Mucosa of descending colon (tissue), 3 donors: ENCODE results near the gene EID3. TPM values are rescaled to one million over a fixed set of nuclear protein-coding genes. Genes with fewer than 3 reads are reported as not detected.
A peak's percentile ranks its signal among the peaks of the same experiment; 100 is the strongest.

Source experiments
- ATAC-seq: fragments of 200-7000 bp; cut with Tn5 transposase; one replicate; pipeline ENCODE4 v1.9.1; 2020; ENCODE audit warnings: mild to moderate bottlenecking, moderate library complexity
- DNase-seq, 3 donors: peaks; one replicate each; pipeline ENCODE4 v3.0.0-alpha.2; 2020
- H3K36me3 ChIP-seq: fragments of 200-600 bp; one replicate; pipeline ENCODE4 v1.8.0; 2021; ENCODE audit warnings: low read depth, mild to moderate bottlenecking
- H3K4me1 ChIP-seq: fragments of 200-600 bp; one replicate; pipeline ENCODE4 v1.8.0; 2021; ENCODE audit warnings: low read depth, mild to moderate bottlenecking
- H3K4me3 ChIP-seq: fragments of 200-600 bp; one replicate; pipeline ENCODE4 v1.8.0; 2021; ENCODE audit warnings: mild to moderate bottlenecking
- H3K9me3 ChIP-seq: fragments of 200-600 bp; one replicate; pipeline ENCODE4 v1.8.0; 2021; ENCODE audit warnings: mild to moderate bottlenecking
- intact Hi-C, 2 donors: fragments of 100-400 bp; cut with DNase I in 1 of 2; cut with micrococcal nuclease in 1 of 2; formaldehyde crosslinking; loops; one replicate each; pipeline versions ENCODE4 v1.11.0 to v1.11.1; 2022; cut with DNase I, micrococcal nuclease
- total RNA-seq, 3 donors: library from RNA; stranded (reverse); fragmentation: NEBNext Ultra II Directional in 2 of 3; extraction: Animal tissue kit (Norgen Biotek cat#: 25700) in 2 of 3; gene quantifications; one replicate each; pipeline versions ENCODE4 v1.2.1 to v1.2.4, GENCODE V29; 2021 to 2023
- TF ChIP-seq, protein P1 (sequence below): fragments of 200-600 bp; IDR thresholded peaks from one replicate; pipeline ENCODE4 v1.8.0; 2022; ENCODE audit warnings: antibody characterized with exemption, mild to moderate bottlenecking
- donor health status: DM: no; HTN: no; CAD: no; lungs with moderate emphysema.
- donor health status: DM: no; HTN: no; CAD: no.
- donor health status: DM: no; HTN: yes; CAD: no.

Gene EID3
- total RNA-seq, 3 donors from 2014 or later: 2.4 to 6.4 (median 3.9) TPM

DNA sequence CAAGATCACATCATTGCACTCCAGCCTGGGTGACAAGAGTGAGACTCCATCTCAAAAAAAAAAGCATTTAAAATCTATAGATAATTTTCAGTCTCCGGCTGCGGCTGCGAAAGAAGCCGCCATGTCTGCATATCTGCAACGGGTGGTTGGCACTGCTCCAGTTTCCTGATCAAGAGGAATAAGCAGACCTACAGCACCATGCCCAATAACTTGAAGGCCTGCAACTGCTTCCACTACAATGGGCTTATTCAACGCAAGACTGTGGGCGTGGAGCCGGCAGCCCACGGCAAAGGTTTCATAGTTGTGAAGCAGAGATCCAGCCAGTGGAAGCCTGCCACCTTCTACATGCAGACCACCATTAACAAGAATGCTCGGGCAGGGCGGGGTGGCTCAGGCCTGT lies 30.6 kb upstream of the EID3 start:
- DNase-seq (no peak), ATAC-seq (no peak)
- no peak overlapping the region for H3K4me3 ChIP-seq
- H3K9me3 ChIP-seq: no peaks in the 10 kb centered on the region
- intact Hi-C loops: no loop called here
- no peaks in the 10 kb centered on the region for H3K36me3 ChIP-seq
- peaks cover 9% of the 10 kb centered on the region for H3K4me1 ChIP-seq
- TF ChIP-seq, protein P1, sequence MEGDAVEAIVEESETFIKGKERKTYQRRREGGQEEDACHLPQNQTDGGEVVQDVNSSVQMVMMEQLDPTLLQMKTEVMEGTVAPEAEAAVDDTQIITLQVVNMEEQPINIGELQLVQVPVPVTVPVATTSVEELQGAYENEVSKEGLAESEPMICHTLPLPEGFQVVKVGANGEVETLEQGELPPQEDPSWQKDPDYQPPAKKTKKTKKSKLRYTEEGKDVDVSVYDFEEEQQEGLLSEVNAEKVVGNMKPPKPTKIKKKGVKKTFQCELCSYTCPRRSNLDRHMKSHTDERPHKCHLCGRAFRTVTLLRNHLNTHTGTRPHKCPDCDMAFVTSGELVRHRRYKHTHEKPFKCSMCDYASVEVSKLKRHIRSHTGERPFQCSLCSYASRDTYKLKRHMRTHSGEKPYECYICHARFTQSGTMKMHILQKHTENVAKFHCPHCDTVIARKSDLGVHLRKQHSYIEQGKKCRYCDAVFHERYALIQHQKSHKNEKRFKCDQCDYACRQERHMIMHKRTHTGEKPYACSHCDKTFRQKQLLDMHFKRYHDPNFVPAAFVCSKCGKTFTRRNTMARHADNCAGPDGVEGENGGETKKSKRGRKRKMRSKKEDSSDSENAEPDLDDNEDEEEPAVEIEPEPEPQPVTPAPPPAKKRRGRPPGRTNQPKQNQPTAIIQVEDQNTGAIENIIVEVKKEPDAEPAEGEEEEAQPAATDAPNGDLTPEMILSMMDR: no peak

DNA sequence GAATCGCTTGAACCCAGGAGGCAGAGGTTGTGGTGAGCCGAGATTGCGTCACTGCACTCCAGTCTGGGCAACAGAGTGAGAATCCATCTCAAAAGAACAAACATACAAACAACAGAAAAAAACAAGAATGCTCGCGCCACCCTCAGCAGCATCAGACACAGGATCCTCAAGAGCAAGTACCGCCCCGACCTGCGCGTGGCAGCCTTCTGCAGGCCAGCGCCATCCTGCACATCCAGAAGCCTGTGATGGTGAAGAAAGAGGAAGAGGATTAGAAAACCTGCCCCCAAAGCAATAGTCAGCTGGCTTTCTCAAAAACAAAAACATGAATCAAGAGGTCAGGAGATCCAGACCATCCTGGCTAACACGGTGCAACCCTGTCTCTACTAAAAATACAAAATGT lies 30.0 kb upstream of the EID3 start:
- H3K9me3 ChIP-seq: no peaks in the 10 kb centered on the region
- intact Hi-C loops: no loop called here
- H3K36me3 ChIP-seq: no peaks in the 10 kb centered on the region
- no peak for DNase-seq
- TF ChIP-seq, protein P1: no peak
- no peak overlapping the region for H3K4me3 ChIP-seq
- peaks cover 9% of the 10 kb centered on the region for H3K4me1 ChIP-seq
- ATAC-seq: no peak

DNA sequence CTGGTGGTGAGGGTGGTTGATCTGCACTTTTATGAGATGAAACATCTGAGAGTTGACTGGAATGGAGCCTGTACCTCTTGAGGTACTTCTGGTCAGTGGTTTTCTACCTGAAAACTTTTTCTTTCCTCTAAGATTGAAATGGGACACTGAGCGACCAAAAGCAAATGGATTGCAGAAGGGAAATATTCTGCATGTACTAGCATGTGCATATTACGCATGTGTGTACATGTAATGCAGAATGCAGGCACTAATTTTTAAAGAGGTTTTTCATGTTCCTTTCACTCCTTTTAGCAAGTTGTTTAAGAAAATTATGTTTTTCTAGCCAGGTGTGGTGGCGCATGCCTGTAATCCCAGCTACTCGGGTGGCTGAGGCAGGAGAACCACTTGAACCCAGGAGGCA lies 28.7 kb upstream of the EID3 start:
- DNase-seq: no peak
- intact Hi-C loops: no loop called here
- H3K4me3 ChIP-seq: no peak overlapping the region
- H3K4me1 ChIP-seq: peaks cover 9% of the 10 kb centered on the region
- no peaks in the 10 kb centered on the region for H3K9me3 ChIP-seq
- no peak for ATAC-seq
- TF ChIP-seq, protein P1: no peak
- no peaks in the 10 kb centered on the region for H3K36me3 ChIP-seq

DNA sequence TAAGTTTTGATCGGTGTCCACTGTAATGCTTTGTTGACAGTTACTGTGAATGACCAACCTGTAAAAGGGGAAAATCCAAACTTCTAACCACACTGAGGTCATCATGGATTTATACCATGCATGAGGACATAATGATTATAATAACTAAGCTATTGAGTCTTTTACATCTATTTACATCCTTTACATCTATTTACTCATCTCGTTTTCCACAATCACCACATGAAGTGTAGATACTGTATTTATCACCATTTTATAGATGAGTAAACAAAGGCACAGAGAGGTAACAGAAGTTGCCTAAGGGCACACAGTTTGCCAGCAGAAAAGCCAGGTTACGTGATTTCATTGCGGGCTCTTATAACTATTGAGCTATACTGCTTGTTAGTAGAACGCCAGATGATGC lies 27.9 kb upstream of the EID3 start:
- H3K4me1 ChIP-seq: peaks cover 9% of the 10 kb centered on the region
- no peak overlapping the region for H3K4me3 ChIP-seq
- ATAC-seq (peak; percentile 2), DNase-seq (no peak)
- no peaks in the 10 kb centered on the region for H3K36me3 ChIP-seq
- intact Hi-C loops: no loop called here
- TF ChIP-seq, protein P1: no peak
- no peaks in the 10 kb centered on the region for H3K9me3 ChIP-seq

DNA sequence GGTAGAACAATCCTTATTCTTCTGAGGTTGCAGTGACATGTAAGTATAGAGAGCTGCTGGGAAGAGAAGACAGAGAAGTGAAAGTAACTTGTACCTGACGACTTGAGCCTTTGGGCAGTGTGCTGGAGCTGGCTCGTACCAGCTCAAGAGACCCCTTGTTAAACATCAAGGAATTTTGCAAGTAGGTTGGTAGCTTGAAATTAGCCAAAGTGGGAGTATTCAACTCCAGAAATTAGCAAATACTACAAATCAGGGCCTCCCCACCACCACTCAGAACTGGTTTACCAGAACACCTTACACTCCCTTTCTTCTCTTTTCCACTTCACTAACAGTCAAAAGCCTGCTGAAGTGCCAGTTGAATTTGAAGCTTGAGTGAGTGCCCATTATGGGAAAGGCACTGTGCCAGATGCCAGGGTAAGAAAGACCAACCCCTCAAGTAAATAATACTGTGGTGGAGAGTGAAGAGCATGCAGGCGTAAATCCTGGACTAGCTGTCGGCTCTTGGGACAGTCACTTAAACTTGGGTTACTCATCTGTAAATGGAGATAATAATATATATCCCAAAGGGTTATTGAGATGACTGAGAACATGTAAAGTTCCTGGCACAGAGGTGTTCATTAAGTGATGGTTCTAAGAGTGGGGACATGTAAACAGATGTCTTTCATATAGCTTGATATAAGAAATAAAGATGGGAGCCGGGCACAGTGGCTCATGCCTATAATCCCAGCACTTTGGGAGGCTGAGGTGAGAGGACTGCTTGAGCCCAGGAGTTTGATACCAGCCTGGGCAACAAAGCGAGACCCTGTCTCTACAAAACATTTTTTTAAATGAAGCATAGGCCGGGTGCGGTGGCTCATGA lies 27.0 kb upstream of the EID3 start:
- Histone ChIP-seq H3K4me1 (peaks cover 9% of the 10 kb centered on the region), H3K9me3 (no peaks in the 10 kb centered on the region), H3K36me3 (no peaks in the 10 kb centered on the region), H3K4me3 (no peak overlapping the region)
- TF ChIP-seq, protein P1: no peak
- intact Hi-C loops: no loop called here
- DNase-seq: peak in 1 of 3 donors; percentile 35
- peak; percentile 71 for ATAC-seq
